Measurements from ENCODE around the gene MAPKAP1. TPM values are rescaled to one million over a fixed set of nuclear protein-coding genes. Genes with fewer than 3 reads are reported as not detected.

The MAPKAP1 gene
- total and polyA plus RNA-seq, 9 donors = 47.3 to 67.3 (median 59.6) TPM

GRCh38 chr9:125649315-125649714, 57.7 kb downstream of the MAPKAP1 start:
- WGBS (ENCODE audit: insufficient coverage) = no CpG with 5 or more reads among the region's 6 CpGs

GRCh38 chr9:125648294-125648693, 58.7 kb downstream of the MAPKAP1 start:
- no peak for DNase-seq
- 80% methylated on average over 1 of the region's 1 CpG for WGBS (ENCODE audit: insufficient coverage)
- Histone ChIP-seq H3K27ac (ENCODE audit: low read length) (no peak overlapping the region), H3K27me3 (ENCODE audit: control insufficient read depth, insufficient read depth, low read length) (no peaks in the 10 kb centered on the region), H3K4me3 (ENCODE audit: low read length) (no peak overlapping the region), H3K9me3 (replicated peaks; ENCODE audit: control insufficient read depth, low read depth, low read length) (no peaks in the 10 kb centered on the region), H3K36me3 (ENCODE audit: control insufficient read depth, insufficient read depth, low read length) (no peaks in the 10 kb centered on the region), H3K4me1 (ENCODE audit: control insufficient read depth, insufficient read depth, low read length) (peaks cover 6% of the 10 kb centered on the region)

More at GRCh38 chr9:125649315-125649714, 57.7 kb downstream of the MAPKAP1 start:
- Histone ChIP-seq H3K4me1 (ENCODE audit: control insufficient read depth, insufficient read depth, low read length) (peaks cover 6% of the 10 kb centered on the region), H3K9me3 (replicated peaks; ENCODE audit: control insufficient read depth, low read depth, low read length) (no peaks in the 10 kb centered on the region), H3K36me3 (ENCODE audit: control insufficient read depth, insufficient read depth, low read length) (no peaks in the 10 kb centered on the region), H3K4me3 (ENCODE audit: low read length) (no peak overlapping the region), H3K27me3 (ENCODE audit: control insufficient read depth, insufficient read depth, low read length) (no peaks in the 10 kb centered on the region), H3K27ac (ENCODE audit: low read length) (peak overlapping the region; percentile 38)
- peak; percentile 40 for DNase-seq

- H3K9me3 ChIP-seq (replicated peaks; ENCODE audit: control insufficient read depth, low read depth, low read length) = no peaks in the 10 kb centered on the region
- WGBS (ENCODE audit: insufficient coverage) = 50% methylated on average over 5 of the region's 6 CpGs
- no peaks in the 10 kb centered on the region for H3K27me3 ChIP-seq (ENCODE audit: control insufficient read depth, insufficient read depth, low read length)
- H3K36me3 ChIP-seq (ENCODE audit: control insufficient read depth, insufficient read depth, low read length) = no peaks in the 10 kb centered on the region
- peak overlapping the region; percentile 17 for H3K27ac ChIP-seq (ENCODE audit: low read length)
- peaks cover 4% of the 10 kb centered on the region for H3K4me1 ChIP-seq (ENCODE audit: control insufficient read depth, insufficient read depth, low read length)
- H3K4me3 ChIP-seq (ENCODE audit: low read length) = no peak overlapping the region
- DNase-seq = peak; percentile 50
Observed at GRCh38 chr9:125646621-125647100, 60.3 kb downstream of the MAPKAP1 start.

GRCh38 chr9:125646217-125646616, 60.8 kb downstream of the MAPKAP1 start:
- no peak for DNase-seq
- Histone ChIP-seq H3K4me1 (ENCODE audit: control insufficient read depth, insufficient read depth, low read length) (no peaks in the 10 kb centered on the region), H3K27me3 (ENCODE audit: control insufficient read depth, insufficient read depth, low read length) (no peaks in the 10 kb centered on the region), H3K36me3 (ENCODE audit: control insufficient read depth, insufficient read depth, low read length) (no peaks in the 10 kb centered on the region), H3K9me3 (replicated peaks; ENCODE audit: control insufficient read depth, low read depth, low read length) (no peaks in the 10 kb centered on the region), H3K4me3 (ENCODE audit: low read length) (no peak overlapping the region), H3K27ac (ENCODE audit: low read length) (no peak overlapping the region)
- no CpG with 5 or more reads among the region's 1 CpG for WGBS (ENCODE audit: insufficient coverage)

- no peaks in the 10 kb centered on the region for H3K9me3 ChIP-seq (replicated peaks; ENCODE audit: control insufficient read depth, low read depth, low read length)
- H3K27ac ChIP-seq (ENCODE audit: low read length) = no peak overlapping the region
- H3K36me3 ChIP-seq (ENCODE audit: control insufficient read depth, insufficient read depth, low read length) = no peaks in the 10 kb centered on the region
- H3K4me1 ChIP-seq (ENCODE audit: control insufficient read depth, insufficient read depth, low read length) = no peaks in the 10 kb centered on the region
- H3K4me3 ChIP-seq (ENCODE audit: low read length) = no peak overlapping the region
- 88% methylated on average over 6 of the region's 7 CpGs for whole genome bisulfite sequencing (ENCODE audit: insufficient coverage)
- no peak for DNase-seq
- no peaks in the 10 kb centered on the region for H3K27me3 ChIP-seq (ENCODE audit: control insufficient read depth, insufficient read depth, low read length)
Observed at GRCh38 chr9:125644819-125645507, 62.0 kb downstream of the MAPKAP1 start.

GRCh38 chr9:125642311-125642710, 64.7 kb downstream of the MAPKAP1 start:
- no peak overlapping the region for H3K4me3 ChIP-seq (ENCODE audit: low read length)
- H3K27me3 ChIP-seq (ENCODE audit: control insufficient read depth, insufficient read depth, low read length) = no peaks in the 10 kb centered on the region
- H3K27ac ChIP-seq (ENCODE audit: low read length) = no peak overlapping the region
- no peaks in the 10 kb centered on the region for H3K9me3 ChIP-seq (replicated peaks; ENCODE audit: control insufficient read depth, low read depth, low read length)
- no CpG with 5 or more reads among the region's 1 CpG for WGBS (ENCODE audit: insufficient coverage)
- H3K36me3 ChIP-seq (ENCODE audit: control insufficient read depth, insufficient read depth, low read length) = no peaks in the 10 kb centered on the region
- no peaks in the 10 kb centered on the region for H3K4me1 ChIP-seq (ENCODE audit: control insufficient read depth, insufficient read depth, low read length)
- no peak for DNase-seq

GRCh38 chr9:125639057-125639456, 68.0 kb downstream of the MAPKAP1 start:
- Histone ChIP-seq H3K27me3 (ENCODE audit: control insufficient read depth, insufficient read depth, low read length) (no peaks in the 10 kb centered on the region), H3K4me3 (ENCODE audit: low read length) (no peak overlapping the region), H3K9me3 (replicated peaks; ENCODE audit: control insufficient read depth, low read depth, low read length) (no peaks in the 10 kb centered on the region), H3K27ac (ENCODE audit: low read length) (no peak overlapping the region), H3K4me1 (ENCODE audit: control insufficient read depth, insufficient read depth, low read length) (peaks cover 2% of the 10 kb centered on the region), H3K36me3 (ENCODE audit: control insufficient read depth, insufficient read depth, low read length) (no peaks in the 10 kb centered on the region)
- no peak for DNase-seq
- WGBS (ENCODE audit: insufficient coverage) = 100% methylated on average over 2 of the region's 4 CpGs

GRCh38 chr9:125638239-125639045, 68.6 kb downstream of the MAPKAP1 start:
- no peak overlapping the region for H3K27ac ChIP-seq (ENCODE audit: low read length)
- H3K36me3 ChIP-seq (ENCODE audit: control insufficient read depth, insufficient read depth, low read length) = no peaks in the 10 kb centered on the region
- H3K4me1 ChIP-seq (ENCODE audit: control insufficient read depth, insufficient read depth, low read length) = peaks cover 2% of the 10 kb centered on the region
- peak; percentile 53 for DNase-seq
- no peak overlapping the region for H3K4me3 ChIP-seq (ENCODE audit: low read length)
- H3K27me3 ChIP-seq (ENCODE audit: control insufficient read depth, insufficient read depth, low read length) = no peaks in the 10 kb centered on the region
- WGBS (ENCODE audit: insufficient coverage) = 25% methylated on average over 3 of the region's 7 CpGs
- no peaks in the 10 kb centered on the region for H3K9me3 ChIP-seq (replicated peaks; ENCODE audit: control insufficient read depth, low read depth, low read length)

GRCh38 chr9:125637241-125637640, 69.8 kb downstream of the MAPKAP1 start:
- Histone ChIP-seq H3K4me3 (ENCODE audit: low read length) (no peak overlapping the region), H3K27ac (ENCODE audit: low read length) (no peak overlapping the region), H3K4me1 (ENCODE audit: control insufficient read depth, insufficient read depth, low read length) (peaks cover 2% of the 10 kb centered on the region), H3K27me3 (ENCODE audit: control insufficient read depth, insufficient read depth, low read length) (no peaks in the 10 kb centered on the region), H3K36me3 (ENCODE audit: control insufficient read depth, insufficient read depth, low read length) (no peaks in the 10 kb centered on the region), H3K9me3 (replicated peaks; ENCODE audit: control insufficient read depth, low read depth, low read length) (no peaks in the 10 kb centered on the region)
- no peak for DNase-seq
- 100% methylated on average over 1 of the region's 2 CpGs for WGBS (ENCODE audit: insufficient coverage)

GRCh38 chr9:125635888-125636287, 71.1 kb downstream of the MAPKAP1 start:
- Histone ChIP-seq H3K27ac (ENCODE audit: low read length) (no peak overlapping the region), H3K4me3 (ENCODE audit: low read length) (no peak overlapping the region), H3K4me1 (ENCODE audit: control insufficient read depth, insufficient read depth, low read length) (peaks cover 2% of the 10 kb centered on the region), H3K27me3 (ENCODE audit: control insufficient read depth, insufficient read depth, low read length) (no peaks in the 10 kb centered on the region), H3K36me3 (ENCODE audit: control insufficient read depth, insufficient read depth, low read length) (no peaks in the 10 kb centered on the region), H3K9me3 (replicated peaks; ENCODE audit: control insufficient read depth, low read depth, low read length) (no peaks in the 10 kb centered on the region)
- peak; percentile 19 for DNase-seq
- WGBS (ENCODE audit: insufficient coverage) = no CpG with 5 or more reads among the region's 2 CpGs
